HG03064 (cell line): ENCODE measurements around the gene IL12RB2.

ENCODE experiments used
- ATAC-seq: cut with Tn5 transposase; IDR thresholded peaks from one replicate; pipeline ENCODE4 v1.9.1; 2021; ENCODE audit warnings: low read depth; ENCODE audit not compliant: unreplicated experiment

Gene IL12RB2

DNA sequence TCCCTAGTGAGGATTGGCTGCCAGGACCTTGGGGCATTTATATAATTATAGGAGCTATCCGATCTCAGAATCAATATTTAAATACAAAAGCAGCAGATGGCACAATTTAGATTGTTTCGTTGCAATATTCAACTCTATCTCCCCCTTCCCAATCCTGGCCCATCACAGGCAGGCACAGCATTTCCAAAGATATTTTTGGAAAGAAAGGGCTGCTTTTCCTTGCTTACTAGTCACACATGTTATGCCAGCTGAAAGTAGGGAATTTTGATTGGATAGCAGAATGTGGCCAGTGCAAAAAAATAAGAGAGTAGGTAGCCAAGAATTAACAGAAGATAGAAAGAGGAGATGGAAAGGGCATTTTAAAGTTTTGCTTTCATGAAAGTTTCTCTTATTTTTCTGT, 37.9 kb downstream of the IL12RB2 start:
- ATAC-seq, result no peak

GRCh38 chr1:67346982-67347381, 39.3 kb downstream of the IL12RB2 start:
- ATAC-seq, result no peak

- ATAC-seq, result no peak
Observed at GRCh38 chr1:67347688-67348472, 40.2 kb downstream of the IL12RB2 start.

GRCh38 chr1:67348586-67349252, 41.0 kb downstream of the IL12RB2 start:
- ATAC-seq, result no peak

DNA sequence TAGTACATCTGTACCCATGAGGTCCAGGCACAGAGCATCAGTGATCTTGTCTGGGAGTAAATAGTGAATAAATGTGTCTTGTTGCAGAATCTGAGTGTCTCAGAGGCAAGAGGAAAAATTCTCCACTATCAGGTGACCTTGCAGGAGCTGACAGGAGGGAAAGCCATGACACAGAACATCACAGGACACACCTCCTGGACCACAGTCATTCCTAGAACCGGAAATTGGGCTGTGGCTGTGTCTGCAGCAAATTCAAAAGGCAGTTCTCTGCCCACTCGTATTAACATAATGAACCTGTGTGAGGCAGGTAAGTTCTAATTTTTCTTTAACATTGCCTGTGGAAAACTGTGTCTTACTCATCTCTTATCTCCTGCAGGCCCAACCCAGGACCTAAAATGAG, 43.1 kb downstream of the IL12RB2 start:
- no peak for ATAC-seq

DNA sequence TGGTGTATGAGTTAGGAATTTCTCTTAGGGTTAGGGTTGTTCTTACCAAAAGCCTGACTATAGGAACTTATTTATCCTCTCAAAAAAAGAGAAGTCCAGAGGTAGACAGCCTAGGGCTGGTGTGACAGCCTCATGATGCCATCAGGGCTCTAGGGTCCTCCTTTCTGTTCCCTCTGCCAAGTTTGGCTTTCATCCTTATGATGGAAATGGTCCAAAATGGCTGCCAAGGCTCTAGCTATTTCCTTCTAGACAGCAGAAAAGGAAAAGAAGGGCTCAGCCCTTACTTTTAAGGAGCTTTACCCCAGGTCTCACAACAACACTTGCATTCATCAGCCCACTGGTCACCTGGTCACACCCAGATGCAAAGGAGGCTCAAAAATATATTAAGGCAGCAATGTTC, 44.5 kb downstream of the IL12RB2 start:
- no peak for ATAC-seq

DNA sequence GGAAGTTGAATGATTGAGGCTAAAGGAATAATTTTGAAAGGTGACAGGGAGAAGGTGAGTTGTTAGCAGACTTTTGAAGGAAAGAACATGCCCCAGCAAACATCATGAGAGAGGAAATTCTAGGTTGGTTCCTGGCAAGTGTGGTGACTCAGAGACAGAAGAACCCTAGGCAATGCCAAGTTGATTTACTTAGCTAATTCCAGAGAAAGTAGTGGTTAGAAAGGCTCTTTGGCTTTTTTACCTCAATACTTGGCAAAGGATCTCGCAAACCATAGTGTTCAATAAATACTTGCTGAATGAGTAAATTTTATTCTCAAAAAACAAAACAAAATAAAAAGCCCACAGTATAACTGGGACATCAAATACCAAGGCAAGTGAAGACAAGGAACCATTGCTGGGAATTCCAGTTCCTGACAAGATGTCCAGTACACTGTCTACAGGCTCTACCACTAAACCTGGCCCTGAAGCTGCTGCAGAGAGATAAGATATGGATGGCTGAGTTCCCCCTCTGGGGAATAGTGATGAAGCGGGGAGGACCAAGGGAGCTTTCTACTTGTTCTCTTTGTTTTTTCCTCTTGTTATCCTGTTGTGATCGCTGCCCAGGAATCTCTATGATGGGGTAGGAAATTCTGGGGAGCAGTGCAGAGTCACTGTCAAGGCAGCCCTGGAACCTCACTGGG, 48.2 kb downstream of the IL12RB2 start:
- no peak for ATAC-seq

DNA sequence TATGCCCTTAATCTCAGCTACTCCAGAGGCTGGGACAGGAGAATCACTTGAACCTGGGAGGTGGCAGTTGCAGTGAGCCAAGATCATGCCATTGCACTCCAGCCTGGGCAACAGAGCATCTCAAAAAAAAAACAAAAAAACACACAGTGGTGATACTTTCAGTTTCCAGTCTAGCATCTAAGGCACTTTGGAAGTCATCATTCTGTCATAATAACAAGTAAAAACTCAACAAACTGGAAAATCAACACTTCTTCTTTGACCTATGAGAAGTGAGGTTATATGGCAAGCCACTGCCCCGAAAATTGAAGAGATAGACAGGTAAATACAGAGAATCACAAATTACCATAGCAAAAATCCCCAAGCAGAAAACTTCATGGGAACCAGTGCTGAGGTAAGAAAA, 51.9 kb downstream of the IL12RB2 start:
- ATAC-seq, result no peak

DNA sequence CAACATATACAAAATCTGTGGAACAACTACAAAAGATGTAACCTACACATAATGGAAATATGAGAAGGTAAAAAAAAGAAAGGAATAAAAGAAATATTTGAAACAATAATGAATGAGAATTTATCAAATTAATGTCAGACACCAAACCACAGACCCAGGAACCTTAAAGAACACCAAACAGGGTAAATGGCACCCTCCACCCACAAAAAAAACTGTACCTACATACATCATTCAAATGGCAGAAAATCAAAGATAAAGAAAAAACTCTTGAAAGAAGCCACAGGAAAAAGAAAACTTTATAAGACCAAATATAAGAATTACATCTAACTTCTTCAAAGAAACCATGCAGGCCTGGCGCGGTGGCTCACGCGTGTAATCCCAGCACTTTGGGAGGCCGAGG, 54.0 kb downstream of the IL12RB2 start:
- no peak for ATAC-seq

DNA sequence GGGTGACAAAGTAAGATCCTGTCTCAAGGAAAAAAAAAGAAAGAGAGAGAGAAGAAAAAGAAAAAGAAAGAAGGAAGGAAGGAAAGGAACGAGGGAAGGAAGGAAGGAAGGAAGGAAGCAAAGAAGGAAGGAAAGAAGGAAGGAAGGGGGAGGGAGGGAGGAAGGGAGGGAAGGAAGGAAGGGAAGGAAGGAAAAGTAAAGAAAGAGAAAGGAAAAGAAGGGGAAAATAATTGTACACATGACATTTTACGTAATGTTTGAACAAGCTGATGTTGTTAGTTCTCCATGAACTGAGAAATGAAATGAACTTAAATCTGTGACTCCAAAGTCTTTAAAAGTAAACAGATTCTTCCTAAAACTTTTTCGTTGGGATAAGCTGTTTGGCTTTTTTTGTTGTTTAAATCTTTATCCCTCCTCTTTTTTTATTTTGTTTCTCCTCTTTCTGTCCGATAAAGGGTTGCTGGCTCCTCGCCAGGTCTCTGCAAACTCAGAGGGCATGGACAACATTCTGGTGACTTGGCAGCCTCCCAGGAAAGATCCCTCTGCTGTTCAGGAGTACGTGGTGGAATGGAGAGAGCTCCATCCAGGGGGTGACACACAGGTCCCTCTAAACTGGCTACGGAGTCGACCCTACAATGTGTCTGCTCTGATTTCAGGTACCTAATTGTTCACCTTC, 59.8 kb downstream of the IL12RB2 start:
- ATAC-seq, result no peak

DNA sequence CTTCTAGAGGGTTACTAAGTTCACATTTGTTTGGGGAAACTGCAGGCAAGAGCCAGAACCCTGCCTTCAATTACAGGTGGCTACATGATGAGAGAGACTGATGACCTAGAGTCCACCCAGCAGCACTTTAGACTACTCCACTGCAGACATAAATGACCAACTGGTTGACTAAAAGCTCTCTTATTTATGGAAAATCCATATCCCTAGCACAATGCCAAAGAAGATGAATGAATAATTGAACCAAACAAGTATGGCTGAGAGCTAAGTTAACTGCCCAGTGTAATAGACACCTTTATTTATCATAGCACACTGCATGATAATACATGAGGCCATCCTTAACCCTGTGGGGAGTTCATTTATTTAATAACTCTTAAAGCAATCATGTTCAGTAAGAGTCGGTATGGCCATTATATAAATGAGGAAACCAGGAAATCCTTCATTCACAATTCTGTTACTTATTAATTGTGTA, 60.4 kb downstream of the IL12RB2 start:
- no peak for ATAC-seq

DNA sequence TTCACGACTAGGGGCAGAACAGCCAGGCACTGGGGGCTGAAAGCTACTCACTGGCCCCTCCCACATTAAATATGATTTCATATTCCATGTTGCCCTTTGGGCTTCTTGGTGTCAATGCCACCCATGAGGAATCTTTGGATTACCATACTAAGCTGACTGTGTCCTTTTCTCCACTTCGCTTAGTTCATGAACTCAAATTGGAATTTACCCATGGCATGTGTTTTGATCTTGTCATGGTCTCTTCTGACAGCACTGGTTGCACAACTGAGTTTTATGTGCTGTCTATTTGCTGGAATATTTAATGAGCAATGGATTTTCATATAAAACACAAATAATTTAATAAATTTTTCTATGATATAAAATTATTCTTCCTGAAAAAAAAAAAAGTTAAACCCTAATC, 63.4 kb downstream of the IL12RB2 start:
- no peak for ATAC-seq

DNA sequence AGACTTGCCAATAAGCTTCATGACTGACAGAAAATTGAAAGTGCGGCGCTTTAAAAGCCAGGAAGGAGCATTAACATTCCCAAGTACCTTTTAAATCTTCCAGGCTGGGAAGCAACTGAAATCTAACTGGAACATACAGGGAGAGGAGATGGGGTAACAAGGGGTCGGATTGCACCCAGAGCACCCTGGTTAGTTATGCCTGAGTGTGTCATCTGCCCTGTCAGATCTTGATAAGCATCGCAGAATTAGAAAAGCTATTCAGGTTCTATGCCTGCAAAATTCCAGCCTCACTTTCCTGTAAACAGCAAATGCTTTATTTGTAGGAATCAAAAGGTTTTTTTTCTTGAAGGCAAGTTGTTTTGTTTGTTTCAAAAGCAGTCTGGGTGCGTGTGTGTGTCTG, 64.0 kb downstream of the IL12RB2 start:
- no peak for ATAC-seq

DNA sequence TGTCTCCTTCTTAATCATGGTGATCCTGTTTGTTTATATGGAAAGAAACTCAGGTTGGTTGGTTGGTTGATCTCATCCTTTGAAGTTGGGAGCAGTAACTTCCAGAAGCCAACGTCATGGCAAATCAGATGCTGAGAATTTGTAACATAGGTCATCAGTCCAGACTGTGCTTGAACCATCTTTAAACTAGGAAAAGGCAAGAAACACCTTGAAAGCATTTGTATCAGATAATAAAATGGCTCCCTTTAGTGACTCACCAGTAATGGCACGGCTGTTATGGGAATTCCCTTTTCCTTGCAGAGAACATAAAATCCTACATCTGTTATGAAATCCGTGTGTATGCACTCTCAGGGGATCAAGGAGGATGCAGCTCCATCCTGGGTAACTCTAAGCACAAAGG, 64.5 kb downstream of the IL12RB2 start:
- ATAC-seq, result no peak

GRCh38 chr1:67372898-67373297, 65.2 kb downstream of the IL12RB2 start:
- ATAC-seq, result no peak

DNA sequence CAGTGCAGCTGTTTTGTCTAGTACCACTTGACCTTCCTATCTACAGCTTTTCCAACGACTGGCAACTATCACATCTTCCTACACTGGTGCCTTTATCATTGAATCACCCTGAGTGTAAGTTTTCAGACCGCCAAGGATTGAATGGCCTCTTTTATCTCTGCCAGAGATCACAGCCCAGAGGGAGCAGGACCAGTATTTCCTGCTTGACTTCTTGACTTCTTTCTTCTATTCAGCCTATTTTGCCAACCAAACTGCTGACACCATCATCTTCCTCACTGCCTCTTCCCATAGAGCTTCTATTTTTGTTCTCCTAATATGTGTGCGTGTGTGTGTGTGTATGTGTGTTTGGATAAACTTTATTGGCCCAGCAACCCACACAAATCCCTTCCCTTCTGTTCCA, 68.7 kb downstream of the IL12RB2 start:
- ATAC-seq, result no peak

GRCh38 chr1:67377253-67377652, 69.6 kb downstream of the IL12RB2 start:
- ATAC-seq, result no peak

GRCh38 chr1:67381154-67381553, 73.5 kb downstream of the IL12RB2 start:
- ATAC-seq, result no peak

DNA sequence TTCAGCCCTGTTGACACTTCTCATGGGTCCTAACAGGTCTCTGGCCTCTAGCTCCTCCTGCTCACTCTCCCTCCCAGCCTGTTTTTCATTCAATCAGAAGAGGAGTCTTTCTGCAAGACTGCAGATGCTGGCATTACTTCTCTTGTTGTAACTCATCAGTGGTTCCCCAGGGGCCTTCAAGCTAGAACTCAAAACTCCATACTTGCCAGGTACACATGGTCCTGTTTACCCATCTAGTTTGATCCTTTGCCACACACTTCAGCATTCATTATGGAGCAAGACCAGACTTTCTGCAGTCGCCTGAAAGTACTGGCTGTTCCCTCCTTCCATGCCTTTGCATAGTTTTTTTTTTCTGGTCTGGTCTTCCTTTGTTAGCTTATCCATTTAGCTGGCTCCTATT, 74.6 kb downstream of the IL12RB2 start:
- ATAC-seq, result no peak

GRCh38 chr1:67383999-67384638, 76.4 kb downstream of the IL12RB2 start:
- no peak for ATAC-seq
